Measurements from ENCODE around the gene GSTM1. TPM values are rescaled to one million over a fixed set of nuclear protein-coding genes. Genes with fewer than 3 reads are reported as not detected.

The GSTM1 gene
- total RNA-seq, 1 donor from 2014 or later: 39.0 TPM

- Mint-ChIP-seq H3K4me1 (ENCODE audit: low read depth) (peaks cover 50% of the 10 kb centered on the region), H3K4me3 (ENCODE audit: low read depth) (no peak overlapping the region), H3K27ac (peak overlapping the region; percentile 78), H3K9me3 (ENCODE audit: low read depth) (peaks cover 14% of the 10 kb centered on the region), H3K36me3 (ENCODE audit: insufficient read depth) (peaks cover 6% of the 10 kb centered on the region), H3K27me3 (no peaks in the 10 kb centered on the region)
- no peak for DNase-seq (ENCODE audit: low spot score, unreplicated experiment)
- TF ChIP-seq CTCF (IDR thresholded peaks at IDR 0.05; ENCODE audit: unreplicated experiment): no peak
Measured at GRCh38 chr1:109728870-109729269, 41.3 kb downstream of the GSTM1 start.

GRCh38 chr1:109730666-109731065 lies 43.0 kb downstream of the GSTM1 start:
- peaks cover 17% of the 10 kb centered on the region for H3K9me3 Mint-ChIP-seq (ENCODE audit: low read depth)
- peaks cover 59% of the 10 kb centered on the region for H3K4me1 Mint-ChIP-seq (ENCODE audit: low read depth)
- peaks cover 18% of the 10 kb centered on the region for H3K36me3 Mint-ChIP-seq (ENCODE audit: insufficient read depth)
- H3K27ac Mint-ChIP-seq: peak overlapping the region; percentile 97
- no peaks in the 10 kb centered on the region for H3K27me3 Mint-ChIP-seq
- DNase-seq (ENCODE audit: low spot score, unreplicated experiment): no peak
- H3K4me3 Mint-ChIP-seq (ENCODE audit: low read depth): peak overlapping the region; percentile 40
- TF ChIP-seq CTCF (IDR thresholded peaks at IDR 0.05; ENCODE audit: unreplicated experiment): no peak

- no peak for TF ChIP-seq CTCF (IDR thresholded peaks at IDR 0.05; ENCODE audit: unreplicated experiment)
Measured at GRCh38 chr1:109732390-109732881, 44.8 kb downstream of the GSTM1 start.

GRCh38 chr1:109733236-109733870 lies 45.7 kb downstream of the GSTM1 start:
- H3K4me1 Mint-ChIP-seq (ENCODE audit: low read depth): peaks cover 58% of the 10 kb centered on the region
- peaks cover 5% of the 10 kb centered on the region for H3K9me3 Mint-ChIP-seq (ENCODE audit: low read depth)
- no peak for TF ChIP-seq CTCF (IDR thresholded peaks at IDR 0.05; ENCODE audit: unreplicated experiment)
- no peak for DNase-seq (ENCODE audit: low spot score, unreplicated experiment)
- peaks cover 36% of the 10 kb centered on the region for H3K36me3 Mint-ChIP-seq (ENCODE audit: insufficient read depth)
- peak overlapping the region; percentile 97 for H3K27ac Mint-ChIP-seq
- no peaks in the 10 kb centered on the region for H3K27me3 Mint-ChIP-seq
- peak overlapping the region; percentile 66 for H3K4me3 Mint-ChIP-seq (ENCODE audit: low read depth)

More at GRCh38 chr1:109732390-109732881, 44.8 kb downstream of the GSTM1 start:
- Mint-ChIP-seq H3K4me3 (ENCODE audit: low read depth) (peak overlapping the region; percentile 66), H3K4me1 (ENCODE audit: low read depth) (peaks cover 54% of the 10 kb centered on the region), H3K36me3 (ENCODE audit: insufficient read depth) (peaks cover 27% of the 10 kb centered on the region), H3K27ac (peak overlapping the region; percentile 97), H3K27me3 (no peaks in the 10 kb centered on the region), H3K9me3 (ENCODE audit: low read depth) (peaks cover 5% of the 10 kb centered on the region)
- no peak for DNase-seq (ENCODE audit: low spot score, unreplicated experiment)

GRCh38 chr1:109739738-109740614 lies 52.4 kb downstream of the GSTM1 start:
- H3K9me3 Mint-ChIP-seq (ENCODE audit: low read depth): no peaks in the 10 kb centered on the region
- H3K4me3 Mint-ChIP-seq (ENCODE audit: low read depth): peak overlapping the region; percentile 89
- H3K4me1 Mint-ChIP-seq (ENCODE audit: low read depth): peaks cover 24% of the 10 kb centered on the region
- peak; percentile 80 for DNase-seq (ENCODE audit: low spot score, unreplicated experiment)
- peaks cover 27% of the 10 kb centered on the region for H3K36me3 Mint-ChIP-seq (ENCODE audit: insufficient read depth)
- no peaks in the 10 kb centered on the region for H3K27me3 Mint-ChIP-seq
- TF ChIP-seq CTCF (IDR thresholded peaks at IDR 0.05; ENCODE audit: unreplicated experiment): no peak
- H3K27ac Mint-ChIP-seq: peak overlapping the region; percentile 96

All from progenitor cell of endocrine pancreas (in vitro differentiated cells).